ENCODE data around the gene KREMEN2. TPM values are rescaled to one million over a fixed set of nuclear protein-coding genes. Genes with fewer than 3 reads are reported as not detected.

KREMEN2 gene
- total and polyA plus RNA-seq, 2 of the 8 experiments (the other 6 are each of a cell fraction or from before 2014, with no cell fraction given) = 6.6 to 7.0 TPM

GRCh38 chr16:2971134-2971984 lies 7.3 kb downstream of the KREMEN2 start (continued):
- no peak for TF ChIP-seq RXRA (IDR thresholded peaks at IDR 0.05; ENCODE audit: insufficient read depth, low read depth, low read length)
- no peak for TF ChIP-seq ASH2L (IDR thresholded peaks at IDR 0.05; ENCODE audit: low read length)
- peak in 1 of 2 experiments; percentile 35; a peak in 1 of 3 replicates for TF ChIP-seq POLR2A (IDR thresholded peaks at IDR 0.05; ENCODE audit: control extremely low read depth in 1 of 2, low read depth in 2 of 2, low read length in 2 of 2)
- TF ChIP-seq EGR1 (IDR thresholded peaks at IDR 0.05; ENCODE audit: borderline replicate concordance, low read depth, low read length) = no peak
- no peak for TF ChIP-seq JUND (IDR thresholded peaks at IDR 0.05; ENCODE audit: low read length)
- no peak for TF ChIP-seq SRF (IDR thresholded peaks at IDR 0.05; ENCODE audit: low read depth, low read length)
- no peak for TF ChIP-seq CHD7 (IDR thresholded peaks at IDR 0.05; ENCODE audit: insufficient replicate concordance, low read length)
- TF ChIP-seq SP1 (IDR thresholded peaks at IDR 0.05; ENCODE audit: low read depth, low read length) = no peak
- TF ChIP-seq SIN3A (conservative IDR thresholded peaks at IDR 0.05 in 1 of 2, IDR thresholded peaks at IDR 0.05 in 1 of 2; ENCODE audit: low read depth in 1 of 2, low read length in 2 of 2) = no peak
